ENCODE measurements around the gene NXPH3.
"Not testable (repeated sequence)": the region's sequence is repeated elsewhere in the genome, so short reads cannot be mapped to it uniquely, and the experiment has no call there.

The NXPH3 gene

DNA sequence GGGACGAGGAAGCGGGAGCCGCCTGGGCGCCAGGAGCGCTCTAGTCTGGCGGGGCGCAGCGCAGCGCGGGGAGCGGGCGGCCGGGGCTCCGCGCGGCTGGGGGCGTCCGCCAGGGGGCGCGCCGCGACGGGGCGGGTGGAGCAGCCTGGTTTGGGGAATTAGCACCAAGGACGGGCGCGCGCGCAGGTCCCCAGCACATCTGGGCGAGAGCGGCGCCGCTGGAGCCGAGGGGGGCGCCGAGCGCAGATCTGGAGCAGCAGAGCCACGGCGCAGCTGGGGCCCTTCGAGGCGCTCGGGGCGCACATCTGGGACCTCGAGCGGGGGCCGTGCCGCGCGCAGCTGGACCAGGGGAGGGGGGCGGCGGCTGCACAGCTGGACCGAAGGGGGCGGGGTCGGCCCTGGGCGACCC, at the start of gene NXPH3:
NXPH3 (plus strand) TSS at position 193 of the 409 bp plus-strand sequence. CDS start 349 bp downstream, outside the sequence.
- no peak for DNase-seq (ENCODE audit: low spot score)

DNA sequence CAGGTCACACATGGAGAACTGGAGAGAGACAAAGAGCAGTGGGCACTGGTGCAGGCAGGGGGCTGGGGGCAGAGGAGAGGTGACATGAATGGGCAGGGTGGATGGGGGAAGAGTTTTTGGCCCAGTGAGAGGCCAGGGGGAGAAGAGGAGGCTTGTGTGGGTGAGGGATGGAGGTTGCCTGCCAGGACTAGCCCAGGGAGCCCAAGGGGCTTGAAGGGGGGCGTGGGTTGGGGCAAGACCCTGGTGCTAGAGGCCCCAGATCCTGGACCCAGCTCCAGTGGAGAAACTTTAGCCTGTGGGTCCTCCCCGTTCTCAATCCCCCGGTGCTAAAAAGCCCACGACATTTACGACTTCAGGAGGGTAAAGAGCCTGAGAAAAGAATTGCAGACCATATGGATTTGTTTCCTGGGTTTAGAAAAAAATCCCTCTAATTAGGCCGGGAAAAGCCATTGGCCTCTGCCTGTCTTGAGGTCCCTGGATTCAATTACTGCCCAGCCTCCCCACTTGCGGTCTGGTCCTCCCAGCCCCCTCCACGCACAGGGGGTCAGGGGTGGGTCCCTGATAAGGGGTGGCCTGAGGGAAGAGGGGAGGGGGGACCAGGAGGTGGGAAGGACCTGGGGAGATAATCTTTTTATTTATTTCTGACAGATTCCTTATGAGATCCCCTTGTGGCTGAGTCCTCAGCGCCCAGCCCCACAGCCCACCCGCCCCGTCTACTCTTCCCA, 47.6 kb upstream of the NXPH3 start:
- no peak for DNase-seq (ENCODE audit: low spot score)

DNA sequence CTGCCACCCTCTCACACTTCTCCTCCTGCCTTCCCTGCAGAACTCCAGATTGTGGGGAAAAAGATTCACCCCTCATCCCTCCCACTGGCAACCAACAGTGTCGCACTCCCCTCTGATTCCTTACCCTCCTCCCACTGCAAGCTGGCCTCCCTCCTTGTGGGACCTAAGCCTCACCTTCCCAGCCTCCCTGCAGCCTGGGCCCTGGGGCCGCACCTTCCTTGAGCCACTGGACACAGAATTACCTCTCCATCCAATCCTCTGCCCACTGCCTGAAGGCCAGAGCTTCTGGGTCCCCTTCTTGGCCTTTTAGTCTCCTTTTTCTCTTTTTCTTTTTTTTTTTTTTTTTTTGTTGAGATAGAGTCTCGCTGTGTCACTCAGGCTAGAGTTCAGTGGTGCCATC, 46.7 kb upstream of the NXPH3 start:
- no peak for DNase-seq (ENCODE audit: low spot score)

DNA sequence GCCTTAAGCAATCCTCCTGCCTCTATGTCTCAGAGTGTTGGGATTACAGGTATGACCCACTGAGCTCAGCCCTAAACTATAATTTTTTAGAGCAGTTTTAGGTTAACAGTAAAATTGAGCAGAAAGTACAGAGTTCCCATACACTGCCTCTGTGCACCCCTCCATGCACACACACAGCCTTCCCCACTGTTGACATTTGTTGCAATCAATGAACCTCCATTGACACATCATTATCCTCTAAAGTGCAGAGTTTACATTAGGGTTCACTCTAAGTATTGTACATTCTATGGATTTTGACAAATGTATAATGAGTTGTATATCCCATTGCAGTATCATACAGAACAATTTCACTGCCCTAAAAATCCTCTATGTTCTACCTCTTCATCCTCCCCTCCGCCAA, 45.6 kb upstream of the NXPH3 start:
- DNase-seq (ENCODE audit: low spot score): no peak

DNA sequence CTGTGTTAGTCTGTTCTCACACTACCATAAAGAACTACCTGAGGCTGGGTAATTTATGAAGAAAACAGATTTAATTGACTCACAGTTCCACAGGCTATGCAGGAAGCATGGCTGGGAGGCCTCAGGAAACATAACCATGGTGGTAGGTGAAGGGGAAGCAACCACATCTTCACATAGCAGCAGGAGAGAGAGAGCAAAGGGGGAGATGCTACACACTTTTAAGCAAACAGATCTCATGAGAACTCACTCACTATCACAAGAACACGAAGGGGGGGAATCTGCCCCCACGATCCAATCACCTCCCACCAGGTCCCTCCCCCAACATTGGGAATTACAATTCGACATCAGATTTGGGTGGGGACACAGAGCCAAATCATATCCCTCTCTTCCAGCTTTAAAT, 31.8 kb upstream of the NXPH3 start:
- DNase-seq (ENCODE audit: low spot score): no peak

DNA sequence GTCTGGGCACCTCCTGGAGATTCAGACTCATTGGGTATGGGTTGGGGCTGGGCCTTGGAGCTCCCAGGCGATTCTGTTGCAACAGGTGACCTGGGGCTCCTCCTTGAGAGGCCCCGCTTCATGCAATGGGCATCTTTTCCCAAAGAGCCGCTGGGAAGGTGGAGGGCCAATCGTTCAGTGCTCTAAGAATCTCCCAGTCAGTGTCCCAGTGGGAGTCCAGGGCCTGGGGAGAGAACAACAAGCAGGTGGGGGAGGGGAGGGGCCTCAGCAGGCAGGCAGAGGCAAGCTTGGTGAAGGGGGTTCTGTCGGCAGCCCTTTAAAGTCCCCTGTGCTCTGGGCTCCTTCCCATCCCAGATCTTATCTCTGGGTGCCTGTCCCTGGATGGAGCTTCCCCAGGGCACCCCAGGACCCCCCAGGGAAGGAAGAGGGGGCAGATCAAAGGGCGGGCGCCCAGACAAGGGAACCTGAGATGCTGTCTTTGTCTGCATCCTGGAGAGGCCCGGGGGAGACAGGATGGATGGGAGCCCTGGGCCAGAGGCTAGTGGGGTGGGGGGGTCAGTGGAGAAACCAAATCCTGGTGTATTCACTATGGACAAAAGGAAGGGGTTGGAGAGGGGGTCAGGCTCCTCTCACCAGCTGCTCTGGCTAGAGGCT, 30.5 kb upstream of the NXPH3 start:
- no peak for DNase-seq (ENCODE audit: low spot score)

DNA sequence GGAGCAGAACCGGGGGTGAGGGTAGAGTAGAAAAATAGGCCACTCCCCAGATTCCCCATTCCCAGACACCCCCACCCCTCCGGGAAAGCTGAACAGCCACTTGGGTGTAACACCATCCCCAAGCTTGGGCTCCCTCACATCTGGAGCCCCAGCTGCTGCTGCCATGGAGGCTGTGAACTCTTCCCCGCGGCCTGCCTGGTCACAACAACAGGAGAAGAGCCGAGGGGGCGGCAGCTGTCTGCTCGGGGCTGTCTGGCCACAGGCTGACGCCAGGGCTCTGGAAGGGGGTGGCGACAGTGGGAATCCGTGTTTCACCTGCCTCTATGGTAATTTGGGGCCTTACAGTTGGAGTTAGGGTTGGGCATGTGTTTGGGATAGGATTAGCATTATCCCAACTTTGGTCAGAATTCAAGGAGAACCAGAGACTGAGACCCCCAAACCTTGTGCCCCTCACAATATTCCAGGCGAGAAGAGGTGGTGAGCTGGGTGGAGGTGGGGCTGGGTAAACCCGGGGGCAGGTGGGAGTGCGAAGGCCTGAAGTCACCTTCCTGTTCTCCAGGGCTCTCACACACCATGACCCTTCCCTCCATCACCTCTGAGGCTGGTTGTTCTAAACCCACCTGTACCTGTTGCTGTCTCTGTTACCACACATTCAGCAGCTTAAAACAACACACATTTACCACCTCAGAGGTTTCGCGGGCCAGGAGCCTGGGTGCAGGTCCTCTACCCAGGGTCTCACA, 29.7 kb upstream of the NXPH3 start:
- DNase-seq (ENCODE audit: low spot score): no peak

DNA sequence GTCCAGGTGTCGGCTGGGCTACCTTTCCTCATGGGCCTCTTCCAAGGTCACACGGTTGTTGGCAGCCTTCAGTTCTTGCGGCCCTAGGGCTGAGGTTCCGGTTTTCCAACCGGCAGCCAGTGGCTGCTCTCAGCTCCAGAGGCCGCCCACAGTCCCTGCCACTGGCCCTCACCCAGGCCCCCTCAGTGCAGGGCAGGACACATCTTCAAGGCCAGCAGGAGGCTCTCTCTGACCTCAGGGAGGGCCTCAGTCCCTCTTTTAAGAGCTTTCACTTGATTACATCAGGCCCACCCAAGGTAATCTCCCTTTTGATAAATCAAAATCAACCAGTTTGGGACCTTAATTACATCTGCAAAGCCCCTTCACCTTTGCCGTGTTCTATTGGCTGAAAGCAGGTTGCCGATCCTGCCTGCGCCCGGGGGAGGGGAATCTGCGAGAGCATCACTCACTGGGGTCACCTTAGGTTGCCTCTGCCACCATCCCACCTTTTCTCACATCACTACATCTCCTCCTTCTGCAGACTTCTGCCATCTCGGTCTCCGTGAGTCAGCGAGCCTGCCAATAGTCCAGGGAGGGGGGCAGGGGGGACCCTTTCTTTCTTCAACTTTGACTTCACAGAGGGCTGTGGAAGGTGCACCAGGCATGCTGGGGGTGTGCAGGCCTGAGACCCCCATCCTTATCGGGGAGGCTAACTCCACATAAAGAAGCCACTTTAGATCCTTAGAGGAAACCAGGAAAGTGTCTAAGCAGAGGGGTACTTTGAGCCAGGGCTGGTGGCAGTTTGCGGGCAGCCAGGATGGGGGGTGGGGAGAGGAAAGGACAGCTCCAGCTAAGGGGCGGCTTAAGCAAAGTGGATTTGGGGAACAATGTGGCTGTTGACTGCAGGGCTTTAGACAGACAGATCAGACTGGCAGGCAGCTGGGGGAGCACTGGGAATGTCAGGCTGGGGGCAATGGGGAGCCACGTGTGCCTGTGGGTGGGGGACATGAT, 28.8 kb upstream of the NXPH3 start:
- no peak for DNase-seq (ENCODE audit: low spot score)

DNA sequence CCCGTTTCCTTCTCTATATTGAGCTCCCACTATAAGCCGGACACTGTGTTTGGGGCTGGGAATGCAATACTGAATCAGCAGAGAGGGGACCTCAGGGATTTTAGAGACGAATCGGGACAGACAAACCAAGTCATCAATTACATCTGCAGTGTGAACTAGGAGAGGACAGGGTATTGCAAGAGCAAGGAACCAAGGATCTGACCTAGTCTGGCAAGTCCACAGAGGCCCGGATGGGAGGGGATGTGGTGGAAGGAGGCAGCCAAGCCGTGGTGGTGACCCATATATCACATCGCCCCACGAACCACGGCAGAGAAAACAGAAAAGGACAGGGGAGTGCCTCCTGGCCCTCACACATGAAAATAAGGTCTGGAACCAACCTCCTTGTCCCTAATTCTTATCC, 28.1 kb upstream of the NXPH3 start:
- DNase-seq (ENCODE audit: low spot score): no peak

DNA sequence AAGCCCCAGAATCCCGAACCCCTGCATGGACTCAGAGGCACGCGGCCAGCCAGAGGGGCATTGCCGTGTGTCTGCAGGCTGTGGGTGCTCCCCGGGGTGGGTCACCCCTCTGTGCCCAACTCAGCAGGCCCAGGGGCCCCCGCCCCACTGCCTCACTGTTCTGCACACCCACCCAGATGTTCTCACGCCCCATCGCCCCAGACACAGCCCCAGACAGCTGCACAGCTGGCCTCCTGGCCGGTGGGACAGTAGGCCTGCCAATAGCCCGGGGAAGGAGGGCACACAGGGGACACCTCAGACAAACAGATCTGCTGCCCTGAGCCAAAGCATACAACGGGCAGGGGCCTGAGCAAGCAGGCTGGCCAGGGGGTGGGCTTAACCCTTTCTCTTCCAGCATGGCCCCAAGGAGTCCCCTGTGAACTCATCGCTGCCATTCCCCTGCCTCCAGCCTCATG, 27.6 kb upstream of the NXPH3 start:
- no peak for DNase-seq (ENCODE audit: low spot score)

DNA sequence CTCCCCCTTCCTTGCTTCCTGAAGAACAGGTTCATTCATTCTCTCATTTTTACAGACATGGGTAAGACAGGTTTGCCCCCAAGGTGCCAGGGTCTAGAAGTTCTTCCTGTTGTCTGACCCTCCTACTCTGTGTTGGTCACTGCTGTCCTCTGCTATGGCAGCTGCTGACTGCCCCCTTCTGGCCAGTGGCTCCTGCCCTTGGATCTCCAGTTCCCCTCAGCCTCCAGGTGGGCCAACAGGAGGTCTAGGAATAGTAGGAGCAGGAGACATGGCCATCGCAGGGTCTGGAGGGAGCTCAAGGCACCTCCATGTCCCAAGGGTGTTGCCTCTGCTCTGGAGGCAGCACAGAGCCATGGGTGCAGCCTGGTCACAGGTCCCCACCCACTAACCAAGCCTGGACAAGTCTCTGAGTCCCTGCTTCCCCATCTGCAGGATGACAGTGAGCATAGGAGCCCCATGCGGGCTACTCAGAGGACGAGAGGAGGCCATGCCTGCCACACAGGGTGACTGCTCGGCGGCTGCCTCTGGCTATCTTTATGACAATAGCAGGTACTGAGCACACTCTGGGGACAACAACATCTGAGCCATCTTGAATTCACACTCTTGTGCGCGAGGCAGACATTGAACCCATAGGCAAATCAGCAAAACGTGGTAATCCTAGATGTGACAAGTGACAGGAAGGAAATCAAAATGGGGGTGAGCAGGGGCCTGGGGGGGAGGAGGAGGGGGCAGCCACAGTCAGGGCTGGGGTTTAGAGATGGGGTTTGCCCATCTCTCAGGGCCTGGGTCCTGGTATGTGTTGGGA, 27.0 kb upstream of the NXPH3 start:
- peak; percentile 49 for DNase-seq (ENCODE audit: low spot score)

DNA sequence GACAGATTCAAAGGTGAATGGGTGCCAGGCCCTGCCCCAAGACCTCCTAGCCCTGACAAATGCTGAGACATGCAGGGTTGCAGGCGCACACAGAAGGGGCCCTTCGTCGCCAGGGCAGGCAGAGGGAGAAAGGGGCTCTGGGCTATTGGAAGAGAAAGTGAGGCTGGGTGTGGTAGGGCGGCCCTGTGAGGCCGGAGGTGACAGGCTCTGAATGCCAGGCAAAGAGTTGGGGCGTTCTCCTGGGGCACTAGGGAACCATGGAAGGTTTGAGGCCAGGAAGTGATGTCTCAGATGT, 26.4 kb upstream of the NXPH3 start:
- no peak for DNase-seq (ENCODE audit: low spot score)

DNA sequence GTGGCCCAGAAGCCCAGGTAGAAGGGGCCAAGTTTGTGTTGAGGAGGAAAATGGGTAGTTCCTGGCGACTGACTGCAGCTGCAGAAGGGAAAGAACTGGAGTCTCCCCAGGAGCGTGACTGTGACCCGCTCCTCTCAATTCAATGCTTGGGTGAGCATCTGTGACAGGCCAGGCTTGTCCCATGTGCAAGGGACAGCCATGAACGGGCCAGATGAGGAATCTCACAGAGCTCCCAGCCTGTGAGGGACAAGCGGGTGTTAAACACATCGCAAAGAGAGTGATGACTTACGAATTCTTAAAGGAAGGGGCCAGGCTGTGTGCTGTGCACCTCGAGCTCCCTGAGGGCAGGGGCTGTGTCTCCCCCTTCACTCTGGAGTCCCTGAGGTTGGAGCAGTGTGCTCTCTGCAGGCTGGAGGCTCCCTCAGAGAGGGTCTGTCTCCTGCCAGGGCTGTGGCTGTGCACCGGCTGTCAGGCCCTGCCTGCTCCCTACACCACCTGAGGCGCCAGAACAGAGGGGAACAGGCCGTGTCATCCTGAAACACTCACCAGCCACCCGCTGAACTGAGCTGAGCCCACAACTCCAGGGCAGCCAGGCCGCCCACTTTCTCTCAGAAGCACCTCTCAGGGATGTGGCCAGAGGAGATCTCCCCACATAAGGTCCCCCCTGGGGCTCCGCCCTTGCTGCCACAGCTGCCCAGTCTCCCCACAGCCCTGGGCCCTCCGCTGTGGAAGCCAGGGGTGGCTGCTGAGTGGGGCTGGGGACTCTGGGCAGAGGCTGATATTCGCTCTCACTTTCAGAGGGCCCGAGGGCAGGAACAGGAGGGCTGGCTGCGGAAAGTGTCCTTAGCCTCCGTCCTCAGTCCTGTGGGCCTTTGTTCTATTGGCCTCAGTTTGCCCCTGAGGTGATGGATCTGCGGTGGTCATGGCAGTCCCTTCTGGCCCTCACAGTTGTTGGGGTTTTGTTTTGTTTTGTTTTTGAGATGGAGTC, 25.7 kb upstream of the NXPH3 start:
- DNase-seq (ENCODE audit: low spot score): no peak

DNA sequence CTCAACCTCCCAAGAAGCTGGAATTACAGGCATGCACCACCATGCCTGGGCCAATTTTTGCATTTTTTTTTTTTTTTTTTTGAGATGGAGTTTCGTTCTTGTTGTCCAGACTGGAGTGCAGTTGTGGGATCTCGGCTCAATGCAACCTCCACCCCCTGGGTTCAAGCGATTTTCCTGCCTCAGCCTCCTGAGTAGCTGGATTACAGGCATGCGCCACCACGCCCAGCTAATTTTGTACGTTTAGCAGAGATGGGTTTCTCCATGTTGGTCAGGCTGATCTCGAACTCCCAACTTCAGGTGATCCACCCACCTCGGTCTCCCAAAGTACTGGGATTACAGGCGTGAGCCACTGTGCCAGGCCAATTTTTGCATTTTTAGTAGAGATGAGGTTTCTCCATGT, 24.9 kb upstream of the NXPH3 start:
- not testable (repeated sequence) for DNase-seq (ENCODE audit: low spot score)

DNA sequence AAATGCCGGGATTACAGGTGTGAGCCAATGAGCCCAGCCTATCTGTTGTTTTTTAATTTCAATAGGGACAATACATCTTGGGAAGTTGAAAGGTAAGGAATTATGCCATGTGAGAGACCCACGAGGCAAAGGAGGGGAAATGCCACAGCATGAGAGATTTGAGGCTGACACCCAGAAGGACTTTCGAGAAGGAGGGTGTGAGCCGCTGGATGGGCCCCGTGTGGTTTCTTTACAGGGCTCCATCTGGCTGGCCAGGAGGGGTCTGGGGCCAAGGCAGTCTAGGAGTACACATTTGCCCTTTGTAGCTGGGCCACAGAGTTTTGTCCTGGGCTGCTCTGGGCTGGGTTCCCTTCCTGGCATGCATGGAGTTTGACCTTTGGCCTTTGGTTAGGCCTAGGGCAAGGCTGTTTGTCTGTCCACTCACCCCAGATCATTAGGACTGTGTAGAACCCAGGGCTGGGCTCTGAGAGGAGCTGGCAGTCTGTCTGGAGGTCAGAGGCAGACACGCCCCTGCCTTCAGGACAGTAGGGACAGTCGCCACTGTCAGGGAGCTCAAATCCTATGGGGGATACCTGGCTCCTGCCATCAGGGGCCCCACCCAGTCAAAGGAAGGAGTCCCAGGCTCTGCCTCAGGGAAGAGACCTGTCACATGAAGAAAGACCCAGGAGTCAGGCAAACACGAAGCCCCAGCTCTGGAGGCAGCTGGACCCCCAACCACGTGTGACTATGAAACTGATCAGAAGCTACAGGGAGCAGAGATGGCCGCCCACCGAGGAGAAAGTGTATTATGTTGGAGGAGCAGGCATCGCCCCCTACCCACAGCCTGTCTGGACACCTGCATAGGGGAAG, 24.2 kb upstream of the NXPH3 start:
- no peak for DNase-seq (ENCODE audit: low spot score)

DNA sequence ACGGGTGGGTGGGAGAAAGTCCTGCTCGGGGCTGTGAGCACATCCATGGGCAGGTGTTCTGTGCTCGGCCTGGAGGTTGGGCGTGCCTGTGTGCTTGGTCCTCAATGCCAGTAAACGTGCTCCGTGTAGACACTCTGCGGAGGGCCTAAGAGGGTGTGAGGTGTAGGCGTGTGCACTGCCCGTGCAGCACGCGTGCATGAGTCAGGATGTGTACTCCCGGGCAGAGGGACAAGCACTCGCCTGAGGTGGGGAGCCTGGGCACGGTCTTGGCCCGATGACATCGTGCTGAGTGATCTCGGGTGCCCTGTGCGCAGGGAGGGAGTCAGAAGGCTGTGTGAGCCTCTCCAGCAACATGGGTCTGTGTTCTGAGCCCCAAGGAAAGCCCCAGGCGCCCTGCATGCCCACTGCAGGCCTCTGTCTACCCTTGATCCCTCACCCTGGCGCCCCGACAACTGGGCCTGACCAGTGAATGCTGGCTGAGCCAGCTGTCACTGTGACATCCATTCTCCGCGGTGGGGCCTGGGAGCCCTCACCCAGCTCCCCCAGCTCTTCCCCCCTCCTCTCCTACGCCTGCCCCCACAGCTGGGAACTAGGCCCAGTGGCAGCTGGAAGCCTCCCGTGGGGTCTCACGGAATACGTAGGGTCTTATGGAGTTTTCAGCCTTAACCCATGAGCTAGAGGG, 23.5 kb upstream of the NXPH3 start:
- no peak for DNase-seq (ENCODE audit: low spot score)

DNA sequence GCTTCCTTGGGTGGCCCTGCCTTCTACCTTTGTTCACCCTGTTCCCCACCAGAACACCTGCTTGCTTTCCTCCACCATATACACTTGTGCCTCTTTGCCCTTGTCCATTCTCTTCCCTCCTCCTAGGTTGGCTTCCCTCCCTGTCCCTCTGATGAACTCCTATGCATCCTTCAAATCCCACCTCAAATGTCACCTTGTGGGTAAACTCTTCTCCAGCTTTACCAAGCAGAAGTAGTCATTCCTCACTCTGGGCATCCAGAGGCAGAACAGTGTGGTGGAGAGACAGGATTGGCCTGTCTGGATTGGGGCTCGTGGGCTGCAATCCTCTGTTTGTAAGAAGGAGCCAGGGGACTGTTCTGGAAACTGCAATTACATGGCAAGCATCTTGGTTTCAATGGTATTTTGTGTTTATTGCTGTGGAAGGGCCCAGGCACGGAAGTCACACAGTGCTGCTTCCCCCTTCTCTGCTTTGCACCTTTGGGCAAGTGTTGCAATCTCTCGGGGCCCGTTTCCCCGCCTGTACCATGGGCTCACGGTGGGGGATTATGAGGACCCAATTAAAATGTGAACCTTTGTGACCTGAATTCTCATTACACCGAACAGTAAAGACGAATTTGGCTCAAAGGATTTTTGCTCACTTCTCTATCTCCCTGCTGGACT, 21.9 kb upstream of the NXPH3 start:
- no peak for DNase-seq (ENCODE audit: low spot score)
